Body of pancreas (tissue), 4 donors: ENCODE data around the gene DHRS1.

Experiments used
- CTCF ChIP-seq, 7 experiments: fragments of 450-650 bp in 4 of 7; fragments of 200-600 bp in 3 of 7; sonication (generic) in 3 of 7; IDR thresholded peaks; one replicate each; pipeline ENCODE4 v1.5.1; 2016 to 2019; ENCODE audit warnings: antibody characterized with exemption in 7 of 7
- POLR2A ChIP-seq, 3 donors: fragments of 450-650 bp; IDR thresholded peaks; one replicate each; pipeline ENCODE4 v1.6.1; 2016; ENCODE audit warnings: antibody characterized with exemption in 3 of 3, mild to moderate bottlenecking in 2 of 3

- TF ChIP-seq CTCF (IDR thresholded peaks at IDR 0.05) = no peak
- no peak for TF ChIP-seq POLR2A (IDR thresholded peaks at IDR 0.05)
Measured at GRCh38 chr14:24308342-24309124, 9.0 kb upstream of the DHRS1 start.
